A673 (cell line): Measurements from ENCODE around the gene ISG15.

Experiments used
- CTCF ChIP-seq: fragments of 300-800, 200-600 bp; sonication (generic); conservative IDR thresholded peaks from 2 replicates; pipeline ENCODE4 v1.5.1; 2017; ENCODE audit warnings: low read depth, mild to moderate bottlenecking, antibody characterized with exemption, low read length, moderate library complexity, mixed read lengths
- EZH2 ChIP-seq: fragments of 200-600 bp; sonication (generic); IDR thresholded peaks from 2 replicates; pipeline ENCODE4 v1.6.1; 2017; ENCODE audit warnings: borderline replicate concordance, low read depth, mild to moderate bottlenecking, mixed read lengths, antibody characterized with exemption, low read length; ENCODE audit not compliant: poor library complexity, severe bottlenecking

GRCh38 chr1:964691-965525 lies 48.4 kb upstream of the ISG15 start:
- TF ChIP-seq CTCF (no peak), EZH2 (no peak)
